ENCODE measurements around the gene SNAPC4.

SNAPC4 gene

DNA sequence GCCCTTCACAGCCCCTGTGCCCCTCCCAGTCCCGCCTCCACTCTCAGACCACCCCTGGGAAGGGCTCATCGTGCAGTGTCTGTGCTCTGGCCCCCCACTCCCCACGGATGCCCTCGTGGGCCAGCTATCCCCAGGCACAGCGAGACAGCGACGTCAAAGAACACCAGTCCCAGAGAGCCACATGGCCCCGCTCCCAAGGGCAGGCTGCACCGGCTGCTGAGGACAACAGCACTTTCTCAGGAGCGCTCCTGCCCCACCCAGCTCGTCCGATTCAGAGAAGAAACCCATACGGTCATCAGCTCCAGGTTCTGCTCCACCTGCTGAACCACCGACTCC lies 4.8 kb upstream of the SNAPC4 start:
- Histone ChIP-seq H3K4me3 (IDR thresholded peaks at IDR 0.05; ENCODE audit: insufficient read depth, low read depth, low read length) (no peak overlapping the region), H2AFZ (ENCODE audit: low read depth) (no peak overlapping the region), H3K79me2 (ENCODE audit: insufficient read depth, low read depth) (peaks cover 23% of the 10 kb centered on the region), H3K4me1 (ENCODE audit: low read depth, poor library complexity, severe bottlenecking) (peaks cover 69% of the 10 kb centered on the region), H4K20me1 (ENCODE audit: insufficient read depth) (no peaks in the 10 kb centered on the region), H3K9ac (no peak overlapping the region), H3K27ac (peak overlapping the region; percentile 49), H3K36me3 (ENCODE audit: insufficient read depth) (no peaks in the 10 kb centered on the region), H3K4me2 (peak overlapping the region; percentile 55), H3K27me3 (ENCODE audit: insufficient read depth, low read depth) (no peaks in the 10 kb centered on the region)
- TF ChIP-seq, protein P1, sequence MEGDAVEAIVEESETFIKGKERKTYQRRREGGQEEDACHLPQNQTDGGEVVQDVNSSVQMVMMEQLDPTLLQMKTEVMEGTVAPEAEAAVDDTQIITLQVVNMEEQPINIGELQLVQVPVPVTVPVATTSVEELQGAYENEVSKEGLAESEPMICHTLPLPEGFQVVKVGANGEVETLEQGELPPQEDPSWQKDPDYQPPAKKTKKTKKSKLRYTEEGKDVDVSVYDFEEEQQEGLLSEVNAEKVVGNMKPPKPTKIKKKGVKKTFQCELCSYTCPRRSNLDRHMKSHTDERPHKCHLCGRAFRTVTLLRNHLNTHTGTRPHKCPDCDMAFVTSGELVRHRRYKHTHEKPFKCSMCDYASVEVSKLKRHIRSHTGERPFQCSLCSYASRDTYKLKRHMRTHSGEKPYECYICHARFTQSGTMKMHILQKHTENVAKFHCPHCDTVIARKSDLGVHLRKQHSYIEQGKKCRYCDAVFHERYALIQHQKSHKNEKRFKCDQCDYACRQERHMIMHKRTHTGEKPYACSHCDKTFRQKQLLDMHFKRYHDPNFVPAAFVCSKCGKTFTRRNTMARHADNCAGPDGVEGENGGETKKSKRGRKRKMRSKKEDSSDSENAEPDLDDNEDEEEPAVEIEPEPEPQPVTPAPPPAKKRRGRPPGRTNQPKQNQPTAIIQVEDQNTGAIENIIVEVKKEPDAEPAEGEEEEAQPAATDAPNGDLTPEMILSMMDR (conservative IDR thresholded peaks at IDR 0.05; ENCODE audit: low read depth, low read length), result no peak

DNA sequence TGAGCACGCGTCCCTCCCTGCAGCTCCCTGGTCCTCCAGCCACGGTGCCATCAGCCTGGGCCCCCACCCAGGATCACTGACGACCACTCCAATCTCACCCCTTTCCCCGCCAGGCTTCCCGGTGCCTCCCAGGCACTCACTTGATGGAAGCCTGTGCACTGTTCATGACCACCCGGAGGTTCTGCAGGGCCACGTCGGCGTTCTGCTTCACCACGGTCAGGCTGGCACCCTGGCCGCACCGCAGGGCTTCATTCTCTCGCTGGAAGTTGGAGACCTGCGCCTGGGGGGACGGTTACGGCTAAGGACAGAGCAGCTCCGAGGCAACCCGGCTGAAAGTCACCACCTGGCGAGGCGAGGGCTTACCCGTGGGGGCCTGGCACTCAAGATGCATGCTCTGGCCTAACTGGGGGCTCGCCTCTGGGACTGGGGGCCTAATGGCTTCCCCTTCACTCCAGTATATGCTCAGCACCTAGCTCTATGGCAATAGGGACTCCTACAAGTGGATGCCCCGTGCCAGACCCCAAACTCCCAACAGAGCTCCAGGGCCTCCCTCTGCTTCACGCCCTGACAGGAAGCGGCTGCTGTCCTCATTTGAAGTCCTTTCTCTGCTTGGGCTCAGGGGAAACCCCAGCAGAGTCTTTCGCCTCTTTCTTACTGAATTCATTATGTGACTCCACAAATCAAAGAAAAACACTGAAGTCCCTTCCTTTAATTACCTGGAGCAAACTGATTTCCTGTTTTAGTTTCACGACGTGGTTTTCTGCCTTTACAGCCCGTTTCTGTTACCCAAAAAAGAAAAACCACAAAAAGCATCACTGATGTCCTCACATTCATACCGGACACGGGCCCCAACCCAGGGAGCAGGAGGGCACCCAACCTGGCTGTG lies 4.2 kb upstream of the SNAPC4 start:
- TF ChIP-seq, protein P1 (conservative IDR thresholded peaks at IDR 0.05; ENCODE audit: low read depth, low read length), result no peak
- Histone ChIP-seq H3K4me2 (peak overlapping the region; percentile 55), H3K36me3 (ENCODE audit: insufficient read depth) (no peaks in the 10 kb centered on the region), H4K20me1 (ENCODE audit: insufficient read depth) (0 out of 2 replicates have a peak, but pooled peaks cover under 1% of the 10 kb centered on the region), H2AFZ (ENCODE audit: low read depth) (no peak overlapping the region), H3K4me3 (IDR thresholded peaks at IDR 0.05; ENCODE audit: insufficient read depth, low read depth, low read length) (no peak overlapping the region), H3K9ac (no peak overlapping the region), H3K79me2 (ENCODE audit: insufficient read depth, low read depth) (peaks cover 23% of the 10 kb centered on the region), H3K27ac (peak overlapping the region; percentile 49), H3K27me3 (ENCODE audit: insufficient read depth, low read depth) (no peaks in the 10 kb centered on the region), H3K4me1 (ENCODE audit: low read depth, poor library complexity, severe bottlenecking) (peaks cover 65% of the 10 kb centered on the region)

DNA sequence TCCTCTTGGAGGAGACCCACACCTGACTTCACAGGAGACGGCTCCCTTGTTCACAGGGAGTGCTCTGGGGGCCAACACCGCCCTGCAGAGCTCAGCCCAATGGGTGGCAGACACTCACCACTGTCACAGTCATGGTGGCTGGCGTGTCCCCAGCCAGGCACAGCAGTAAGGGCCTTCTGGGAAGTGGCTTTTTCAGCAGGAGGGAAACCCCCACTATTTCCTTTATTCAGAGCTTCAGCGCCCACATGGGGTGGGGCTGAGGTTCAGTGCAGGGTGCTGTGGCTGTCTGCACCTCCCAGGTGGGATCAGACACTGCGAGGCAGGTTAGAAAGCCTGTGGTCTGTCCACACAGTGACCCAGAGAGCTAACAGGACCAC lies 3.6 kb upstream of the SNAPC4 start:
- peak overlapping the region; percentile 49; the same call in 1 of the 2 replicates for H3K27ac ChIP-seq
- peak overlapping the region; percentile 55; the same call in 1 of the 2 replicates for H3K4me2 ChIP-seq

DNA sequence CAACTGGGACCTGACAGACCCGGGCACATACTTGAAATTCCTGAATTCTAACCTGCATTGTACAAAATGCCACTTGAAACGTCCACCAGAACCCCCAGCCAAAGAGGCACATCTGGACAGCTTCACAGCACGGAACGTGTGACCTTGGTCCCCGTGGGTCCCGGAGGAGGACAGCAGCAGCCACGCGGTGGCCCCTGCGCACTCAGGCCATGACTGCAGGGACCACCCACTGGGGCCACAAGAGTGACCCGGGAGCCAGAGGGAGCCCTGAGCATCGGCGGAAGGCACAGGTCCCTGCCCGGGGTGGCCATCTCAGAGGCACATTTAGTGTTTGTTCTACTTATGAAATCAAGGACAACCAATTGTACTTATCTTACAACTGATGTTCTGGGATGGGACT lies 2.1 kb upstream of the SNAPC4 start:
- peaks cover 21% of the 10 kb centered on the region for H3K79me2 ChIP-seq (ENCODE audit: insufficient read depth, low read depth)
- no peak overlapping the region for H3K27ac ChIP-seq
- H3K27me3 ChIP-seq (ENCODE audit: insufficient read depth, low read depth), result no peaks in the 10 kb centered on the region
- H3K4me2 ChIP-seq, result no peak overlapping the region
- peaks cover 5% of the 10 kb centered on the region; the same call in 1 of the 2 replicates for H4K20me1 ChIP-seq (ENCODE audit: insufficient read depth)
- H3K4me1 ChIP-seq (ENCODE audit: low read depth, poor library complexity, severe bottlenecking), result peaks cover 65% of the 10 kb centered on the region
- TF ChIP-seq, protein P1 (conservative IDR thresholded peaks at IDR 0.05; ENCODE audit: low read depth, low read length), result no peak
- H2AFZ ChIP-seq (ENCODE audit: low read depth), result no peak overlapping the region
- no peak overlapping the region for H3K4me3 ChIP-seq (IDR thresholded peaks at IDR 0.05; ENCODE audit: insufficient read depth, low read depth, low read length)
- no peak overlapping the region for H3K9ac ChIP-seq
- peaks cover 2% of the 10 kb centered on the region; the same call in 1 of the 2 replicates for H3K36me3 ChIP-seq (ENCODE audit: insufficient read depth)

More for the DNA sequence above, 3.6 kb upstream of the SNAPC4 start:
- no peak overlapping the region for H3K4me3 ChIP-seq (IDR thresholded peaks at IDR 0.05; ENCODE audit: insufficient read depth, low read depth, low read length)
- peaks cover 23% of the 10 kb centered on the region for H3K79me2 ChIP-seq (ENCODE audit: insufficient read depth, low read depth)
- H3K9ac ChIP-seq, result no peak overlapping the region
- TF ChIP-seq, protein P1 (conservative IDR thresholded peaks at IDR 0.05; ENCODE audit: low read depth, low read length), result no peak
- H2AFZ ChIP-seq (ENCODE audit: low read depth), result no peak overlapping the region
- H3K27me3 ChIP-seq (ENCODE audit: insufficient read depth, low read depth), result no peaks in the 10 kb centered on the region
- H3K36me3 ChIP-seq (ENCODE audit: insufficient read depth), result no peaks in the 10 kb centered on the region
- H4K20me1 ChIP-seq (ENCODE audit: insufficient read depth), result peaks cover 5% of the 10 kb centered on the region; the same call in 1 of the 2 replicates
- peaks cover 64% of the 10 kb centered on the region for H3K4me1 ChIP-seq (ENCODE audit: low read depth, poor library complexity, severe bottlenecking)

Data from KMS-11 (cell line).